Neural cell (in vitro differentiated cells): Measurements from ENCODE around the gene MKRN2OS. TPM values are rescaled to one million over a fixed set of nuclear protein-coding genes. Genes with fewer than 3 reads are reported as not detected.

Experiments used
- H2AFZ ChIP-seq: fragments of 200-600, 300-800 bp; sonication (generic), shearing (Covaris generic); 2 replicates; pipeline ENCODE4 v1.6.0; 2014; ENCODE audit warnings: low read depth, mild to moderate bottlenecking, antibody characterized with exemption, low read length, moderate library complexity
- H3F3A ChIP-seq: fragments of 200-600 bp; shearing (Covaris generic); 2 replicates; pipeline ENCODE4 v1.6.1; 2016; ENCODE audit warnings: mild to moderate bottlenecking, moderate library complexity, mixed read lengths, antibody characterized with exemption, low read length; ENCODE audit not compliant: insufficient read depth, poor library complexity, severe bottlenecking
- H3K27ac ChIP-seq: fragments of 200-600, 300-800 bp; sonication (generic), shearing (Covaris generic); 2 replicates; pipeline ENCODE4 v1.5.1; 2014; ENCODE audit warnings: mild to moderate bottlenecking, low read length, moderate library complexity
- H3K27me3 ChIP-seq: fragments of 300-800, 200-600 bp; sonication (generic), shearing (Covaris generic); 2 replicates; pipeline ENCODE4 v1.6.0; 2014; ENCODE audit warnings: mild to moderate bottlenecking, low read depth, low read length, moderate library complexity; ENCODE audit not compliant: insufficient read depth
- H3K36me3 ChIP-seq: fragments of 300-800, 200-600 bp; sonication (generic), shearing (Covaris generic); 2 replicates; pipeline ENCODE4 v1.5.1; 2014; ENCODE audit warnings: mild to moderate bottlenecking, antibody characterized with exemption, low read length, moderate library complexity; ENCODE audit not compliant: insufficient read depth
- H3K4me2 ChIP-seq: fragments of 300-800, 200-600 bp; sonication (generic), shearing (Covaris generic); 2 replicates; pipeline ENCODE4 v1.6.0; 2014; ENCODE audit warnings: mild to moderate bottlenecking, low read length
- H3K4me3 ChIP-seq: fragments of 300-800, 200-600 bp; sonication (generic), shearing (Covaris generic); 2 replicates; pipeline ENCODE4 v1.5.1; 2014; ENCODE audit warnings: mild to moderate bottlenecking, low read length, moderate library complexity
- H3K79me2 ChIP-seq: fragments of 200-600 bp; shearing (Covaris generic); replicated peaks from 2 replicates; pipeline ENCODE4 v1.6.0; 2014; ENCODE audit warnings: mild to moderate bottlenecking, low read length, moderate library complexity; ENCODE audit not compliant: insufficient read depth
- H3K9ac ChIP-seq: fragments of 300-800, 200-600 bp; sonication (generic), shearing (Covaris generic); 2 replicates; pipeline ENCODE4 v1.6.1; 2016; ENCODE audit warnings: mild to moderate bottlenecking, low read length, mixed read lengths
- H3K9me2 ChIP-seq: fragments of 200-600 bp; shearing (Covaris generic); 2 replicates; pipeline ENCODE4 v1.6.1; 2016; ENCODE audit warnings: mild to moderate bottlenecking, low read length, mixed read lengths; ENCODE audit not compliant: insufficient read depth
- H3K9me3 ChIP-seq: fragments of 200-600, 300-800 bp; sonication (generic), shearing (Covaris generic); 2 replicates; pipeline ENCODE4 v1.6.1; 2016; ENCODE audit warnings: mild to moderate bottlenecking, mixed run types, low read length, moderate library complexity, mixed read lengths
- H4K20me1 ChIP-seq: fragments of 200-600 bp; shearing (Covaris generic); 2 replicates; pipeline ENCODE4 v1.6.1; 2016; ENCODE audit warnings: mild to moderate bottlenecking, mixed run types; ENCODE audit not compliant: insufficient read depth
- CTCF ChIP-seq: fragments of 450-650 bp; IDR thresholded peaks from 2 replicates; pipeline ENCODE4 v1.5.1; 2014; ENCODE audit warnings: antibody characterized with exemption, mild to moderate bottlenecking, moderate library complexity; ENCODE audit not compliant: poor library complexity, severe bottlenecking
- EP300 ChIP-seq: fragments of 450-650 bp; conservative IDR thresholded peaks from 2 replicates; pipeline ENCODE4 v1.6.1; 2014; ENCODE audit warnings: antibody characterized with exemption, mild to moderate bottlenecking, moderate library complexity; ENCODE audit not compliant: poor library complexity, severe bottlenecking
- EZH2 ChIP-seq: fragments of 200-600, 300-800 bp; shearing (Covaris generic), sonication (generic); IDR thresholded peaks from 2 replicates; pipeline ENCODE4 v1.6.1; 2014; ENCODE audit warnings: antibody characterized with exemption, low read length, borderline replicate concordance, mild to moderate bottlenecking; ENCODE audit not compliant: insufficient read depth, poor library complexity, severe bottlenecking
- MXI1 ChIP-seq: fragments of 450-650 bp; conservative IDR thresholded peaks from 2 replicates; pipeline ENCODE4 v1.6.1; 2014; ENCODE audit warnings: antibody characterized with exemption, mild to moderate bottlenecking; ENCODE audit not compliant: poor library complexity, severe bottlenecking
- POLR2AphosphoS5 ChIP-seq: IDR thresholded peaks from 2 replicates; pipeline ENCODE4 v1.6.1; 2012
- RAD21 ChIP-seq: fragments of 450-650 bp; conservative IDR thresholded peaks from 2 replicates; pipeline ENCODE4 v1.6.1; 2014; ENCODE audit warnings: antibody characterized with exemption, mild to moderate bottlenecking, moderate library complexity
- REST ChIP-seq: IDR thresholded peaks from 2 replicates; pipeline ENCODE4 v1.6.1; 2012; ENCODE audit warnings: borderline replicate concordance
- SMC3 ChIP-seq: fragments of 450-650 bp; conservative IDR thresholded peaks from 2 replicates; pipeline ENCODE4 v1.6.1; 2014; ENCODE audit warnings: antibody characterized with exemption, mild to moderate bottlenecking, moderate library complexity; ENCODE audit not compliant: poor library complexity
- TAF1 ChIP-seq: IDR thresholded peaks from 2 replicates; pipeline ENCODE4 v1.6.1; 2012; ENCODE audit warnings: low read depth
- polyA plus RNA-seq: library from polyadenylated mRNA; depleted of rRNA; stranded (reverse); fragments of >200 nt; gene quantifications from 2 replicates; pipeline ENCODE4 v1.2.3, GENCODE V29; 2014

Gene MKRN2OS
- polyA plus RNA-seq, 1 donor from 2014 or later, result 0.36 TPM

GRCh38 chr3:12518261-12519028 lies 26.9 kb downstream of the MKRN2OS start:
- Histone ChIP-seq H3F3A (no peaks in the 10 kb centered on the region), H3K27ac (no peak overlapping the region), H3K36me3 (peaks cover 6% of the 10 kb centered on the region), H3K9me3 (no peaks in the 10 kb centered on the region), H3K4me2 (no peak overlapping the region), H3K9me2 (no peaks in the 10 kb centered on the region), H3K79me2 (no peaks in the 10 kb centered on the region), H2AFZ (no peak overlapping the region), H4K20me1 (no peaks in the 10 kb centered on the region), H3K9ac (no peak overlapping the region), H3K4me3 (no peak overlapping the region), H3K27me3 (no peaks in the 10 kb centered on the region)
- TF ChIP-seq RAD21, result no peak

- H3K36me3 ChIP-seq, result peaks cover 6% of the 10 kb centered on the region
- no peaks in the 10 kb centered on the region for H3K9me2 ChIP-seq
- H3K79me2 ChIP-seq, result no peaks in the 10 kb centered on the region
- H3K27me3 ChIP-seq, result no peaks in the 10 kb centered on the region
- H3K9me3 ChIP-seq, result no peaks in the 10 kb centered on the region
- no peaks in the 10 kb centered on the region for H4K20me1 ChIP-seq
- no peak overlapping the region for H3K4me3 ChIP-seq
- TF ChIP-seq EP300 (no peak), MXI1 (no peak), CTCF (no peak), SMC3 (no peak), EZH2 (no peak), TAF1 (no peak), RAD21 (no peak), POLR2AphosphoS5 (no peak), REST (no peak)
- no peak overlapping the region for H2AFZ ChIP-seq
- no peaks in the 10 kb centered on the region for H3F3A ChIP-seq
- H3K4me2 ChIP-seq, result no peak overlapping the region
- H3K27ac ChIP-seq, result no peak overlapping the region
- H3K9ac ChIP-seq, result no peak overlapping the region
These were observed 28.4 kb downstream of the MKRN2OS start for GRCh38 chr3:12516873-12517272.
